C4-2B (cell line): Measurements from ENCODE around the gene KRT32.
"Not testable (repeated sequence)": the region's sequence is repeated elsewhere in the genome, so short reads cannot be mapped to it uniquely, and the experiment has no call there.

Experiments
- H3K27ac ChIP-seq: fragments of 450-650 bp; 2 replicates; pipeline ENCODE4 v1.5.1; 2017
- ZFX ChIP-seq: fragments of 450-650 bp; IDR thresholded peaks from 2 replicates; pipeline ENCODE4 v1.6.1; 2017
- TF ChIP-seq, protein P1 (sequence below): fragments of 450-650 bp; conservative IDR thresholded peaks from 2 replicates; pipeline ENCODE4 v1.5.1; 2017; ENCODE audit warnings: mild to moderate bottlenecking

The KRT32 gene

DNA sequence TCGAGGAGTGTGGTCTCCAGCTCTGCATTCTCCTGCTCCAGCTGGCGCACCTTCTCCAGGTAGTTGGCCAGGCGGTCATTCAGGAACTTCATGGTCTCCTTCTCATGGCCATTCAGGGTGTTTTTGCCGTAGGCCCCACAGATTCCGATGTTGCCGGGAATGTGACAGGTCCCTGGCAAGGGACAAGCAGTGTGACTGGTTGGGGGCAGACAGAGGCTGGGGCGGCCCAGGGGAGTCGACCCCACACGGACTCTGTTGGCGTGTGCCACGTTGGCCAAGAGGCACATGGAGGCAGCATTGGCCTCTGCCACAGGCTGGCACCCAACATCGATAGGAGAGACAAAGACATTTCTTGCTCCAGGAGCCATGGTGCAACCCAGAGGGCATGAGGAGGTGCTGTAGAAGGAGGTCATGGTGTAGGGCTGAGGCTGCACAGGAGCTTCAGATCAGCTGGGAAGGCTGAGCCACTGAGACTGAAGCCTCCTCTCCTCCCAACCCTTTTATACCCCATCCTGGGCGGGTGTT is 43.0 kb downstream of the KRT32 start, which contains the start of gene KRT37:
KRT37 (minus strand) TSS at position 475 of the 525 bp plus-strand sequence; CDS start at position 413, 62 bp downstream.
- no peak within 1 kb of the TSS for H3K27ac ChIP-seq

DNA sequence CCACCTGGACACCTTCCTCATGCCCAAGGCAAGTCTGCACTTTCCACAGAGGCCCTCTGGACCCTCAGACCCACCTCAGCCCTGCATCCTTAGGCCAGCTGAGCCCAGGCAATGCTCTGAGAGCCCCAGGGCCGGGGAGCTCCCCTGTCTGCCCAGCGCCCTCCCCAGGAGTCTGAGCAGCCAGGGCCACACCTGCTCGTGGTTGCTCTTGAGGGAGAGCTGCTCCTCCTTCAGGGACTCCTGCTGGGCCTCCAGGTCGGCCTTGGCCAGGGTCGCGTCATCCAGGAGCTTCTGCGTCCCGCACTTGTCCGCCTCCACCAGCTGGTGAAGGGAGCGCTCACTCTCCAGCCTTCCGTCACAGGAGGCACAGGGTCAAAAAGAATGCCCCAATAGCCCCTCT is 44.6 kb downstream of the KRT32 start:
- H3K27ac ChIP-seq: not testable (repeated sequence)

More for the DNA sequence above, 43.0 kb downstream of the KRT32 start, which contains the start of gene KRT37:
- TF ChIP-seq, protein P1, sequence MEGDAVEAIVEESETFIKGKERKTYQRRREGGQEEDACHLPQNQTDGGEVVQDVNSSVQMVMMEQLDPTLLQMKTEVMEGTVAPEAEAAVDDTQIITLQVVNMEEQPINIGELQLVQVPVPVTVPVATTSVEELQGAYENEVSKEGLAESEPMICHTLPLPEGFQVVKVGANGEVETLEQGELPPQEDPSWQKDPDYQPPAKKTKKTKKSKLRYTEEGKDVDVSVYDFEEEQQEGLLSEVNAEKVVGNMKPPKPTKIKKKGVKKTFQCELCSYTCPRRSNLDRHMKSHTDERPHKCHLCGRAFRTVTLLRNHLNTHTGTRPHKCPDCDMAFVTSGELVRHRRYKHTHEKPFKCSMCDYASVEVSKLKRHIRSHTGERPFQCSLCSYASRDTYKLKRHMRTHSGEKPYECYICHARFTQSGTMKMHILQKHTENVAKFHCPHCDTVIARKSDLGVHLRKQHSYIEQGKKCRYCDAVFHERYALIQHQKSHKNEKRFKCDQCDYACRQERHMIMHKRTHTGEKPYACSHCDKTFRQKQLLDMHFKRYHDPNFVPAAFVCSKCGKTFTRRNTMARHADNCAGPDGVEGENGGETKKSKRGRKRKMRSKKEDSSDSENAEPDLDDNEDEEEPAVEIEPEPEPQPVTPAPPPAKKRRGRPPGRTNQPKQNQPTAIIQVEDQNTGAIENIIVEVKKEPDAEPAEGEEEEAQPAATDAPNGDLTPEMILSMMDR: no peak
- TF ChIP-seq ZFX: no peak

DNA sequence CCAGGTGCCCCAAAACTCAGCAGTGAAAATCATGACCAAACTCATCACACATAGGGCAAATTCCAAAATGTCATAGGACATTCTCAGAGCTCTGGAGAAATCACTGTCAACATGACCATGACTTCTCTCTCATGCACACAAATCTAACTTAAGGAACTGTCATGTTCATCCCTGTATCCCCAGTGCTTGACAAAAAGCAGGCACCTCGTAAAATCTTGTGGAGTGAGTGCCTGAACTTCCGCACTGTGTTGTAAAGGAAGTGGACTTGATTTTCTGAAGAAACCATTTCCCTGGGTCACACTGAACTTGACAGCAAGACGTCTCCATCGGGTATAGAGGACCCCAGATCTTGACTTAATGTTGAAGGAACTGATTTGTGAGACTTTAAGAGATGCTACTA is 45.6 kb downstream of the KRT32 start:
- TF ChIP-seq ZFX: no peak
- TF ChIP-seq, protein P1: no peak

DNA sequence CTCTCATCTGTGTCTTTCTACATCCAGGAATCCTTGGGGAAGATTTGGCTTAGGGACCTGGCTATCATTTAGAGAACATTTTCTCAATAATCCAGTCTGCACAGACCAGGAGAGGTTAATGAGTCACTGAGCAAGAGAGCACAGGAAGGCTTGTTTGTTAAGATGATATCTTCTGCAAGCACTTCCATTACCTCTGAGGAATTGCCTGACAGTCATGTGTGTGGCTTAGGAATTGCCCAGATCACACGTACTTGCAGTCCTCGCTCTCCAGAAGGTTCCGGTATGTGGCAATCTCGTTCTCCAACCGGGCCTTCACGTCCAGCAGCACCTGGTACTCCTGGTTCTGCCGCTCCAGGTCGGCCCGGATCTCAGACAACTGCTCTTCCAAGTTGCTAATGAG is 46.1 kb downstream of the KRT32 start:
- TF ChIP-seq, protein P1: no peak
- no peak for TF ChIP-seq ZFX
- H3K27ac ChIP-seq: no peak overlapping the region

More for the DNA sequence above, 45.6 kb downstream of the KRT32 start:
- H3K27ac ChIP-seq: no peak overlapping the region

DNA sequence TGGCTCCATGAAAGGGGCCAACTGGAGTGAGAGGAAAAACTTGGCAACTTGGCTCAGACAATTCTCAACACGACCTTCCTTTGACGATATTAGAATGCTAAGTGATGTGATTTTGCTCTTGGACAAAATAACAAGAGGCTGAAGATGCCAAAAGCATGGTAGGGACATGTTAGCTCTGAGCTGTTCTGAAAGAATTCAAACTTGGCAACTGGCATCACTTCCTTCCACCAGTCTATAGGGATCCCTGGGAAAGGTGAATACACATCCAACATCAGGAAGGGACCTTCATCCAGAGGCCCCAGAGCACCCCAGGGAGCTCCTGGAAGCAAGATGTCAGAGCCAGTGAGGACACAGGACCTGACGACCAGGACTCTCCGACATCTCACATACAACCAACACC is 47.1 kb downstream of the KRT32 start:
- no peak for TF ChIP-seq ZFX
- TF ChIP-seq, protein P1: no peak
- H3K27ac ChIP-seq: no peak overlapping the region

DNA sequence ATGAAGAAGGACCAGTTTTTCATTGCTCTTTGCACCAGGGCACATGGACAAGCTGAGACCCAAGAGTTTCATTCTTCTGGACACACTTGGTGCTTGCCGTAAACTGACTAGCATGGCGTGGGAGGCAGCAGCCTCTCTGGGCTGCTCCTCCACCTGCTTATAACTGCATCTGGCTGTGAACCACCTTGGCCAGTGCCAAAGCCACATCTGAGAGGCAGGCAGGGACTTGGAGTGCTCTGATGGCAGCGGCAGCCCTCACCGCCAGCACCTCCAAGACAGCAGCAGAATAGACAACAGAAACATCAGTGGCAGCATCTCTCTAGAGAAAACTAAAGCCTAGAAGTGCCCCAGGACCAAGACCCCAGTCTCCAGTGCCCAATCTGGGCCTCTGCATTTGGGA is 47.5 kb downstream of the KRT32 start:
- no peak overlapping the region for H3K27ac ChIP-seq

DNA sequence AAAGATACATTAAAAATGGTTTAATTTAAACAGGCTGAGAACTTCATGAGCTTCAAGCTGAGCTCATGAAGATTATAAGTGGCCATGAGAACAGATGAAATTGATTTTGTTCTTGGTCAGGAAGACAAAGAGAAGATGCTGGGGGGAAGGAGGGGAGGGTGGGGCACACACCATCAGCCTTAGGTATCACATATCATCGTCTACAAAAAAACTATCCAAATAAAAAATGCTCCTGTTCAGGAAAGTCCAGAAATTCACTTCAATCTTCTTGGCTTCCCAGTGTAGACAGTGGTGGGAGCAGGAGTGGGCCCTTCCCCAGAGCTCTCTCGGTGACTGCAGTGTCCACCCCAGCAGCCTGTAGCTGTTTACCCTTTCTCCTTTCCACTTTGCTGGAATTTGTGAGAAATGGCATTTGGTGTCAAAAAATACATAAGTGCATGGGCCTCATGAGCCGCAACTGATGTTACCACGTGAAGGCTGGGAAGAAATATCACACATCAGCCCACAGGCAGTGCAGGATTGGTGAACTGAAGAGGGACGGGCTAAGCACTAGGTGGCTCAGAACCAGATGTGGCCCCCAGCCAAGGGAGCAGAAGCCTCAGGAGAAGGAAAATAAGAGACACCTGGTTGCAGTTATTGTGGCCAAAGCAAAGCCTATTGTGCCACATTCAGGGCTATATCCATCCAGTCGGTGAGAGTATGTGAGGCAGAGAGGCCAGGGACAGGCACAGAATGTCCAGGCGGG is 48.9 kb downstream of the KRT32 start:
- TF ChIP-seq, protein P1: no peak
- no peak for TF ChIP-seq ZFX
- H3K27ac ChIP-seq: no peak overlapping the region

More for the DNA sequence above, 47.5 kb downstream of the KRT32 start:
- TF ChIP-seq ZFX: no peak
- TF ChIP-seq, protein P1: no peak

DNA sequence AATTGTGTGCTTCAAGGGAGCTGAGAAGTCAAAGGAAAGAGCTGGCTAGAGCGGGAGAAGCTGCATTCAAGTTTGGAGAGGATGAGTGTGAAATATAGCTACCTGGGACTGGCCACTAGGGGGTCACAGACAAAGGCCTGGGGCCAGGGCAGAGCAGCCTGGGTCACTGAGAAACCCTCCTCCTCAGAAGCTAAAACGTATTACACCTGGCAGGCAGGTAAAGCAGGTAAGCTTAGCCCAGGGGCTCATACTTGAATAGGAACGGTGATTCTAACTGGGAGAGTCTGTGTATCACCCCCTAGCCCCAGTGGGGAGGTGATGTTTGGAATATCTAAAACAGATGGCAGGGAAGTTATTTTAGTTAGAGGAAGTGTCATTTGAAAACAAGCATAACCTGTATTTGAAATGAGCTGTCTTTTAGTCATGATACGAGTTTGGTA is 49.6 kb downstream of the KRT32 start:
- no peak overlapping the region for H3K27ac ChIP-seq
- TF ChIP-seq, protein P1: peak; percentile 88
- TF ChIP-seq ZFX: no peak
